HCT116 (cell line): ENCODE data around the gene PIAS2. TPM values are rescaled to one million over a fixed set of nuclear protein-coding genes. Genes with fewer than 3 reads are reported as not detected.

Source experiments
- ATAC-seq: fragments of 200-7000 bp; cut with Tn5 transposase; 2 replicates; pipeline ENCODE4 v1.9.1; 2020; ENCODE audit warnings: mild to moderate bottlenecking, moderate library complexity
- BruUV-seq: library from RNA; stranded (reverse); fragments of 400-500 nt; replicated peaks from 2 replicates; lab custom pipeline; 2021; lab: Mats Ljungman, UMichigan
- CTCF ChIA-PET: fragments of 300-600 bp; sonication (Branson Sonifier 250); formaldehyde crosslinking; loops from one replicate; lab custom pipeline; 2021; ENCODE audit warnings: antibody characterized with exemption; lab: Charles Lee
- POLR2A ChIA-PET: fragments of 300-600, 350-600 bp; sonication (Branson Sonifier 250); formaldehyde crosslinking; loops from one replicate; lab custom pipeline; 2021; ENCODE audit warnings: antibody characterized with exemption; lab: Charles Lee
- RAD21 ChIA-PET, 2 experiments: fragments of 300-600 bp; sonication (Branson Sonifier 250); formaldehyde crosslinking; loops; one replicate each; lab custom pipeline; 2023; ENCODE audit warnings: low total read pairs in 2 of 2; ENCODE audit not compliant: uncharacterized antibody in 2 of 2, unreplicated experiment in 2 of 2, low non-redundant PET in 1 of 2; lab: Charles Lee
- DNase-seq: peaks from one replicate; pipeline ENCODE4 v3.0.0-alpha.2; 2010; ENCODE audit warnings: low read depth, low spot score
- H2AFZ ChIP-seq: fragments of 200-600 bp; shearing (Covaris generic), sonication (generic); 2 replicates; pipeline ENCODE4 v1.6.1; 2017; ENCODE audit warnings: low read depth, mixed run types, mixed read lengths, antibody characterized with exemption, low read length; ENCODE audit not compliant: poor library complexity, severe bottlenecking
- H3K27ac ChIP-seq: 2 replicates; pipeline ENCODE4 v1.5.1; 2012; ENCODE audit warnings: low read depth, low read length
- H3K27me3 ChIP-seq: fragments of 200-600 bp; sonication (generic); 2 replicates; pipeline ENCODE4 v1.6.1; 2016; ENCODE audit warnings: mixed run types, low read length, mixed read lengths; ENCODE audit not compliant: insufficient read depth
- H3K36me3 ChIP-seq, 2 experiments: fragments of 200-500 bp in 1 of 2; fragments of 200-600 bp in 1 of 2; sonication (Bioruptor generic) in 1 of 2; sonication (generic) in 1 of 2; 2 replicates each; pipeline versions ENCODE4 v1.5.1 to v1.6.1; 2014 to 2016; ENCODE audit warnings: low read length in 2 of 2, inconsistent platforms in 1 of 2, mixed read lengths in 1 of 2, mixed run types in 1 of 2; ENCODE audit not compliant: insufficient read depth in 2 of 2, control insufficient read depth in 1 of 2
- H3K4me1 ChIP-seq, 2 experiments: fragments of 200-600 bp in 1 of 2; sonication (generic) in 1 of 2; 2 replicates each; pipeline versions ENCODE4 v1.5.1 to v1.6.1; 2012 to 2017; ENCODE audit warnings: low read length in 2 of 2, inconsistent platforms in 1 of 2, mild to moderate bottlenecking in 1 of 2, mixed read lengths in 1 of 2, mixed run types in 1 of 2, moderate library complexity in 1 of 2; ENCODE audit not compliant: insufficient read depth in 2 of 2, control insufficient read depth in 1 of 2
- H3K4me2 ChIP-seq: fragments of 200-600 bp; sonication (generic); 2 replicates; pipeline ENCODE4 v1.6.1; 2017; ENCODE audit warnings: mixed run types, low read length, mixed read lengths
- H3K4me3 ChIP-seq, 2 experiments: fragments of 200-600 bp in 1 of 2; sonication (generic) in 1 of 2; replicated peaks in 1 of 2; 2 replicates each; pipeline ENCODE4 v1.5.1; 2011 to 2016; ENCODE audit warnings: low read length in 2 of 2, control low read depth in 1 of 2, low read depth in 1 of 2, mild to moderate bottlenecking in 1 of 2, mixed read lengths in 1 of 2, mixed run types in 1 of 2
- H3K79me2 ChIP-seq: fragments of 200-600 bp; sonication (generic); 2 replicates; pipeline ENCODE4 v1.6.1; 2017; ENCODE audit warnings: mild to moderate bottlenecking, mixed run types, low read length, moderate library complexity, mixed read lengths; ENCODE audit not compliant: insufficient read depth
- H3K9ac ChIP-seq: fragments of 200-600 bp; sonication (generic); 2 replicates; pipeline ENCODE4 v1.6.1; 2016; ENCODE audit warnings: low read length, mixed read lengths
- H3K9me2 ChIP-seq: fragments of 200-600 bp; sonication (generic), shearing (Covaris generic); 2 replicates; pipeline ENCODE4 v1.6.1; 2017; ENCODE audit warnings: mixed run types, mild to moderate bottlenecking, moderate library complexity; ENCODE audit not compliant: insufficient read depth
- H3K9me3 ChIP-seq, 2 experiments: fragments of 200-500 bp in 1 of 2; fragments of 200-600 bp in 1 of 2; sonication (Bioruptor generic) in 1 of 2; sonication (generic) in 1 of 2; 2 replicates each; pipeline ENCODE4 v1.6.1; 2014 to 2017; ENCODE audit warnings: low read length in 2 of 2, mixed read lengths in 2 of 2, inconsistent platforms in 1 of 2, low read depth in 1 of 2, mild to moderate bottlenecking in 1 of 2, mixed run types in 1 of 2, moderate library complexity in 1 of 2; ENCODE audit not compliant: control insufficient read depth in 1 of 2, insufficient read depth in 1 of 2
- H4K20me1 ChIP-seq: fragments of 200-600 bp; sonication (generic), shearing (Covaris generic); 2 replicates; pipeline ENCODE4 v1.6.1; 2017; ENCODE audit warnings: mixed run types, mild to moderate bottlenecking, moderate library complexity; ENCODE audit not compliant: insufficient read depth
- CEBPB ChIP-seq: IDR thresholded peaks from 2 replicates; pipeline ENCODE4 v1.6.1; 2012; ENCODE audit warnings: low read depth
- EGR1 ChIP-seq: IDR thresholded peaks from 2 replicates; pipeline ENCODE4 v1.6.1; 2012; ENCODE audit warnings: low read depth
- ELF1 ChIP-seq: IDR thresholded peaks from 2 replicates; pipeline ENCODE4 v1.6.1; 2012; ENCODE audit warnings: low read depth, borderline replicate concordance
- POLR2AphosphoS5 ChIP-seq: IDR thresholded peaks from 2 replicates; pipeline ENCODE4 v1.6.1; 2011; ENCODE audit warnings: mild to moderate bottlenecking, low read depth, low read length, moderate library complexity
- SRF ChIP-seq: IDR thresholded peaks from 2 replicates; pipeline ENCODE4 v1.6.1; 2012; ENCODE audit warnings: low read depth
- YY1 ChIP-seq: IDR thresholded peaks from 2 replicates; pipeline ENCODE4 v1.6.1; 2011; ENCODE audit warnings: low read length, low read depth, moderate library complexity, mild to moderate bottlenecking; ENCODE audit not compliant: insufficient replicate concordance; ENCODE audit errors: extremely low read depth
- intact Hi-C: fragments of 100-400 bp; cut with micrococcal nuclease; formaldehyde crosslinking; loops from 2 replicates; pipeline ENCODE4 v1.10.0; 2022
- total RNA-seq: library from RNA; stranded (reverse); gene quantifications from one replicate; pipeline ENCODE4 v1.2.1, GENCODE V29; 2021; ENCODE audit not compliant: unreplicated experiment
- TF ChIP-seq, protein P1 (sequence below): IDR thresholded peaks from 2 replicates; pipeline ENCODE4 v1.6.1; 2012
- TF ChIP-seq, protein P2 (sequence below): IDR thresholded peaks from 2 replicates; pipeline ENCODE4 v1.6.1; 2012

Gene PIAS2
- total RNA-seq, 1 experiment from 2014 or later, result 31.7 TPM

DNA sequence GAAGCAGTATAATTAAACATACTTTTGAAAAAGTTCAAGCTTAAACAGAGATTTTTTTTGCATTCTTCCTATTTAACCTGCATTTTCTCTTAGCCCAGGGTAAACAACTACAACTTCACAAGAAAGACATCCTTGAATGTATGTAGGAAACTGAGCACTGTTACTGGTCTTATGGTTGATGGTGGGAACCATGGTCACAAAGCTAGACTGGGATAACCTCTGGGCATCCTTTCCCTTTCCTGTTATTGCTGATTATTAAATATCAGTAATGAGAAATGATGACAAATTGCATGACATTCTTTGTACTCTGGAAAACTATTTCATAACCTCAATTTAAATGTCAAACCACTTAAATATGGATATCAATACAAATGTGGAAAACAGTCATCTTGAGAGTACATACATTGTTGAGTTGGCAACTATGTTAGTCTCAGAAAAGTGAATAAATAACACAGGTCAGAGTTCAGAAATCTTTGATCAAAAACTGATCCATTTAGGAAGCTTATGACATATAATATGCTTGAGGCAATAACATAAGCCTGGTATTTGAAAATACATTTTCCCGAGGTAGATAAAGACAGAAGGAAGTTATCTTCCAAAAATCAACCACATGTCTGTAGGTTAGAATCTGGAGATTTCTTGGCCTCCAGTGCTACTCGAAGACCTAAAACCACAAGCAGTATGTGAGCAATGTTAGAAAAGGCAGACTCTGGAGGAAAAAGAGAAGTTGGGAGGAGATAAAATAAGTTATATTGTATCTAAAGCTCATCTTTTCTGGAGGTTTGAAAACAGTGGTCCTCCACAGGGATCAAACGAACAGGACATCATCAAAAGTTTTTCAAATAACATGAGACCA, 95.2 kb downstream of the PIAS2 start:
- ATAC-seq, result no peak
- 0 out of 4 replicates have a peak, but pooled peaks cover 0 to 4% of the 10 kb centered on the region in 2 experiments for H3K36me3 ChIP-seq
- no peak overlapping the region for H3K4me2 ChIP-seq
- intact Hi-C loops, result no loop called here
- H3K79me2 ChIP-seq, result no peaks in the 10 kb centered on the region
- H3K9me2 ChIP-seq, result no peaks in the 10 kb centered on the region
- H3K4me1 ChIP-seq, result no peaks in the 10 kb centered on the region
- no peaks in the 10 kb centered on the region for H3K27me3 ChIP-seq
- no peak overlapping the region for H3K4me3 ChIP-seq
- H4K20me1 ChIP-seq, result no peaks in the 10 kb centered on the region
- BruUV-seq, result no TSS peak
- POLR2A ChIA-PET, result no interaction called here
- DNase-seq, result no peak
- H3K27ac ChIP-seq, result no peak overlapping the region
- TF ChIP-seq ELF1 (no peak), CEBPB (no peak), POLR2AphosphoS5 (no peak), YY1 (no peak), EGR1 (no peak), SRF (no peak)
- TF ChIP-seq, protein P1, sequence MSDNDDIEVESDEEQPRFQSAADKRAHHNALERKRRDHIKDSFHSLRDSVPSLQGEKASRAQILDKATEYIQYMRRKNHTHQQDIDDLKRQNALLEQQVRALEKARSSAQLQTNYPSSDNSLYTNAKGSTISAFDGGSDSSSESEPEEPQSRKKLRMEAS, result no peak
- RAD21 ChIA-PET, result no interaction called here
- H3K9me3 ChIP-seq, result no peaks in the 10 kb centered on the region
- H2AFZ ChIP-seq, result no peak overlapping the region
- H3K9ac ChIP-seq, result no peak overlapping the region
- CTCF ChIA-PET, result no interaction called here

DNA sequence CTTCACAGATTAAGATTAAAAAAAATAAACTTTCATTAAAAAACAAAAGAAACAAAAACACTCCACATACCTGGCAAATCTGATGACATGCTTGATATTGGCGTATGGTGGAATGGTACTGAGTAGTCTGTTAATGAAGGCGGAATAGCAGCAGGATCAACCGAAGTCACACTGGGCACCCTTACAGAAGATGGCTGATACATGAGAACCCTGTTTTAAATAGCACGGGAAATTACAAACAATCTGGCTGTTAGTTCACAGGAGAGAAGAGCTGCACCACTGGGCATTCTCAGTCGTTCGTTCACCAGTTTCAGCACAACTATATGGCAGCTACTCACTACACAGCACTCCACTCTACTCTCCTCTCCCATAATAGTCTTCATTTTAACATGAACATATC, 96.4 kb downstream of the PIAS2 start:
- no peak overlapping the region for H3K9ac ChIP-seq
- no peaks in the 10 kb centered on the region for H4K20me1 ChIP-seq
- ChIA-PET POLR2A (no interaction called here), RAD21 (no interaction called here), CTCF (no interaction called here)
- H3K4me3 ChIP-seq, result no peak overlapping the region
- ATAC-seq (no peak), DNase-seq (no peak)
- H3K4me2 ChIP-seq, result no peak overlapping the region
- no peak for TF ChIP-seq YY1
- TF ChIP-seq, protein P2, sequence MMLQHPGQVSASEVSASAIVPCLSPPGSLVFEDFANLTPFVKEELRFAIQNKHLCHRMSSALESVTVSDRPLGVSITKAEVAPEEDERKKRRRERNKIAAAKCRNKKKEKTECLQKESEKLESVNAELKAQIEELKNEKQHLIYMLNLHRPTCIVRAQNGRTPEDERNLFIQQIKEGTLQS, result no peak
- no peaks in the 10 kb centered on the region for H3K79me2 ChIP-seq
- intact Hi-C loops, result no loop called here
- no peaks in the 10 kb centered on the region for H3K27me3 ChIP-seq
- H3K9me3 ChIP-seq, result no peaks in the 10 kb centered on the region
- no peaks in the 10 kb centered on the region for H3K4me1 ChIP-seq
- H3K9me2 ChIP-seq, result no peaks in the 10 kb centered on the region
- BruUV-seq, result no TSS peak
- no peak overlapping the region for H2AFZ ChIP-seq
- H3K36me3 ChIP-seq, result no peaks in the 10 kb centered on the region
- no peak overlapping the region for H3K27ac ChIP-seq
